Prostate gland (tissue), 2 donors: ENCODE data around the gene MRPS30. TPM values are rescaled to one million over a fixed set of nuclear protein-coding genes. Genes with fewer than 3 reads are reported as not detected.

Experiments used
- DNase-seq: peaks from one replicate; pipeline ENCODE4 v3.0.0-alpha.2; 2019; ENCODE audit warnings: low spot score
- H3K27ac ChIP-seq, 2 donors: fragments of 200-600 bp; sonication (generic); 2 replicates each; pipeline ENCODE4 v1.5.1; 2017 to 2019
- H3K27me3 ChIP-seq: fragments of 200-600 bp; sonication (generic); replicated peaks from 2 replicates; pipeline ENCODE4 v1.5.1; 2019; ENCODE audit not compliant: insufficient read depth
- H3K36me3 ChIP-seq, 2 donors: fragments of 200-600 bp; sonication (generic); 1 replicate in 1 of 2; 2 replicates in 1 of 2; pipeline versions ENCODE4 v1.5.1 to v1.8.1; 2017 to 2019
- H3K4me1 ChIP-seq: fragments of 200-600 bp; sonication (generic); replicated peaks from 2 replicates; pipeline ENCODE4 v1.5.1; 2019
- H3K4me3 ChIP-seq, 2 donors: fragments of 200-600 bp; sonication (generic); 2 replicates each; pipeline ENCODE4 v1.5.1; 2017 to 2019
- H3K9me3 ChIP-seq: fragments of 200-600 bp; sonication (generic); 2 replicates; pipeline ENCODE4 v1.5.1; 2017
- POLR2A ChIP-seq: fragments of 450-650 bp; IDR thresholded peaks from one replicate; pipeline ENCODE4 v1.6.1; 2016; ENCODE audit warnings: antibody characterized with exemption, mild to moderate bottlenecking
- POLR2AphosphoS5 ChIP-seq: sonication (generic); formaldehyde crosslinking; IDR thresholded peaks from one replicate; pipeline ENCODE4 v1.6.1; 2017; ENCODE audit warnings: antibody characterized with exemption
- WGBS: methylation state at CpG from one replicate; pipeline ENCODE4 v1.1.5; 2018; 5-methylcytosine and 5-hydroxymethylcytosine counted together
- intact Hi-C: fragments of 100-400 bp; cut with DNase I; formaldehyde crosslinking; loops from one replicate; pipeline ENCODE4 v1.14.2; 2022
- total RNA-seq, 2 donors: library from RNA; depleted of rRNA; stranded (reverse); fragments of >200 nt; gene quantifications; one replicate each; pipeline ENCODE4 v1.1.0, GENCODE V29; 2016
- TF ChIP-seq, protein P1 (sequence below), 4 experiments: fragments of 200-600 bp in 2 of 4; fragments of 450-650 bp in 2 of 4; sonication (generic) in 2 of 4; IDR thresholded peaks; 1 replicate in 3 of 4; 2 replicates in 1 of 4; pipeline ENCODE4 v1.5.1; 2016 to 2019; ENCODE audit warnings: antibody characterized with exemption in 4 of 4, mild to moderate bottlenecking in 2 of 4, moderate library complexity in 2 of 4

MRPS30 gene
- total RNA-seq, 2 donors from 2014 or later: 77.7 to 78.0 TPM

GRCh38 chr5:44794371-44794770 lies 14.4 kb upstream of the MRPS30 start:
- no peak for DNase-seq
- H3K4me3 ChIP-seq: no peak overlapping the region
- 97% methylated on average over 1 of the region's 1 CpG for WGBS
- H3K27me3 ChIP-seq: no peaks in the 10 kb centered on the region
- no peaks in the 10 kb centered on the region for H3K4me1 ChIP-seq
- H3K9me3 ChIP-seq: no peaks in the 10 kb centered on the region
- intact Hi-C loops: no loop called here
- TF ChIP-seq POLR2A (no peak), POLR2AphosphoS5 (no peak)
- TF ChIP-seq, protein P1, sequence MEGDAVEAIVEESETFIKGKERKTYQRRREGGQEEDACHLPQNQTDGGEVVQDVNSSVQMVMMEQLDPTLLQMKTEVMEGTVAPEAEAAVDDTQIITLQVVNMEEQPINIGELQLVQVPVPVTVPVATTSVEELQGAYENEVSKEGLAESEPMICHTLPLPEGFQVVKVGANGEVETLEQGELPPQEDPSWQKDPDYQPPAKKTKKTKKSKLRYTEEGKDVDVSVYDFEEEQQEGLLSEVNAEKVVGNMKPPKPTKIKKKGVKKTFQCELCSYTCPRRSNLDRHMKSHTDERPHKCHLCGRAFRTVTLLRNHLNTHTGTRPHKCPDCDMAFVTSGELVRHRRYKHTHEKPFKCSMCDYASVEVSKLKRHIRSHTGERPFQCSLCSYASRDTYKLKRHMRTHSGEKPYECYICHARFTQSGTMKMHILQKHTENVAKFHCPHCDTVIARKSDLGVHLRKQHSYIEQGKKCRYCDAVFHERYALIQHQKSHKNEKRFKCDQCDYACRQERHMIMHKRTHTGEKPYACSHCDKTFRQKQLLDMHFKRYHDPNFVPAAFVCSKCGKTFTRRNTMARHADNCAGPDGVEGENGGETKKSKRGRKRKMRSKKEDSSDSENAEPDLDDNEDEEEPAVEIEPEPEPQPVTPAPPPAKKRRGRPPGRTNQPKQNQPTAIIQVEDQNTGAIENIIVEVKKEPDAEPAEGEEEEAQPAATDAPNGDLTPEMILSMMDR (IDR thresholded peaks at IDR 0.05): no peak
- H3K27ac ChIP-seq: no peak overlapping the region
- H3K36me3 ChIP-seq: no peaks in the 10 kb centered on the region

DNA sequence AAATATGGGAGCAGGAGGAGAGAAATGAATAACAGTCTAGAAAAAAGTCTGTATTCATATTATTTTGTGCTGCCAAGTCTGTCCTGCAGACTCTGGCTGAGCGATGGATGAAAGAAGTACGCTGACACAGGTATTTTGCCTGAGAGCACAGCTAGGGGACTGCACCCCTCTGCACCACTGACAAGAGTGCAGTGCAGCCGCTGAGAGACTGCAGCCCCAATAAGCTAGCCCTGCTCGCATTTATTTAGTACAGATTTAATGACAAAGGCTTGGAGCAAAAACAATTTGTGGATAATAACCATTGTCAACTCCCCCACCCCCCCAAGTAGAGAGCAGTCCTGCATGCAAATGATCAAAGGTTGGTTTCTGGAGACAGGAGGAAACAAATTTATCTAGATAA lies 13.3 kb upstream of the MRPS30 start:
- no peak overlapping the region for H3K4me3 ChIP-seq
- no peak for DNase-seq
- no peaks in the 10 kb centered on the region for H3K9me3 ChIP-seq
- 88% methylated on average over 4 of the region's 4 CpGs for WGBS
- H3K27ac ChIP-seq: no peak overlapping the region
- H3K36me3 ChIP-seq: no peaks in the 10 kb centered on the region
- intact Hi-C loops: no loop called here
- no peaks in the 10 kb centered on the region for H3K4me1 ChIP-seq
- TF ChIP-seq POLR2AphosphoS5: no peak
- TF ChIP-seq, protein P1 (IDR thresholded peaks at IDR 0.05): no peak
- no peak for TF ChIP-seq POLR2A
- no peaks in the 10 kb centered on the region for H3K27me3 ChIP-seq

GRCh38 chr5:44797841-44798240 lies 10.9 kb upstream of the MRPS30 start:
- 92% methylated on average over 3 of the region's 3 CpGs for WGBS
- DNase-seq: no peak
- Histone ChIP-seq H3K36me3 (no peaks in the 10 kb centered on the region), H3K4me3 (no peak overlapping the region), H3K27ac (no peak overlapping the region), H3K27me3 (no peaks in the 10 kb centered on the region), H3K4me1 (no peaks in the 10 kb centered on the region), H3K9me3 (no peaks in the 10 kb centered on the region)
- TF ChIP-seq POLR2A: no peak
- TF ChIP-seq POLR2AphosphoS5: no peak
- TF ChIP-seq, protein P1 (IDR thresholded peaks at IDR 0.05): no peak
- intact Hi-C loops: no loop called here

DNA sequence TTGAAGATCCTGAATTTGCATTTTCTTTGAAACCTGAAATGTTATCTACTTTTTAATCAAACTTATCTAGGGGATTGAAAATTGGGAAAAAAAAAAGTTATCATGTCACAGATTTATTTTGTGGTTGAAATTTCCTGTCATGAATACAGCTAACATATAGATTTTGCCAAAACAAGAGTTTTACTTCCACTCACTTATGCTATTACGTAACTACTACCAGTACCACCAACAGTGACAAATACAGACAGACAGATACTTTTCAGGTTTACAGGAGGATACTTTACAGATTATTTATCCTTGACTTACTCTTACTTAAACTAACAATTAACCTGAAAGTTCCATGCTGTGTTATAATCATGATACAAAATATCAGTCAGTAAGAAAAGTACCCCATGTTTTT lies 6.8 kb upstream of the MRPS30 start:
- TF ChIP-seq POLR2A: no peak
- TF ChIP-seq, protein P1 (IDR thresholded peaks at IDR 0.05): no peak
- TF ChIP-seq POLR2AphosphoS5: no peak
- no peaks in the 10 kb centered on the region for H3K36me3 ChIP-seq
- H3K4me3 ChIP-seq: no peak overlapping the region
- intact Hi-C loops: no loop called here
- H3K27me3 ChIP-seq: no peaks in the 10 kb centered on the region
- H3K9me3 ChIP-seq: no peaks in the 10 kb centered on the region
- WGBS: 79% methylated on average over 1 of the region's 1 CpG
- no peaks in the 10 kb centered on the region for H3K4me1 ChIP-seq
- no peak overlapping the region for H3K27ac ChIP-seq
- no peak for DNase-seq

- DNase-seq: no peak
- H3K36me3 ChIP-seq: peaks cover 0 to 3% of the 10 kb centered on the region in 2 donors
- intact Hi-C loops: loop anchor here (5.0 kb wide), 1 partner anchor 1494 kb away; the partner anchor contains the start of gene HMGCS1
- no peaks in the 10 kb centered on the region for H3K4me1 ChIP-seq
- TF ChIP-seq POLR2A (no peak), POLR2AphosphoS5 (no peak)
- TF ChIP-seq, protein P1 (IDR thresholded peaks at IDR 0.05): no peak
- no peak overlapping the region for H3K4me3 ChIP-seq
- H3K27ac ChIP-seq: no peak overlapping the region
- no peaks in the 10 kb centered on the region for H3K27me3 ChIP-seq
- WGBS: 99% methylated on average over 2 of the region's 2 CpGs
- H3K9me3 ChIP-seq: no peaks in the 10 kb centered on the region
Measured at GRCh38 chr5:44806608-44807007, 2.1 kb upstream of the MRPS30 start.
